Activated naive CD4-positive, alpha-beta T cell (primary cell): ENCODE data around the gene KRT33A.

Experiments
- DNase-seq, 4 experiments: peaks; one replicate each; lab custom pipeline; 2025; lab: John Stamatoyannopoulos, UW

Gene KRT33A

GRCh38 chr17:41329279-41329948 lies 21.2 kb downstream of the KRT33A start:
- no peak for DNase-seq

DNA sequence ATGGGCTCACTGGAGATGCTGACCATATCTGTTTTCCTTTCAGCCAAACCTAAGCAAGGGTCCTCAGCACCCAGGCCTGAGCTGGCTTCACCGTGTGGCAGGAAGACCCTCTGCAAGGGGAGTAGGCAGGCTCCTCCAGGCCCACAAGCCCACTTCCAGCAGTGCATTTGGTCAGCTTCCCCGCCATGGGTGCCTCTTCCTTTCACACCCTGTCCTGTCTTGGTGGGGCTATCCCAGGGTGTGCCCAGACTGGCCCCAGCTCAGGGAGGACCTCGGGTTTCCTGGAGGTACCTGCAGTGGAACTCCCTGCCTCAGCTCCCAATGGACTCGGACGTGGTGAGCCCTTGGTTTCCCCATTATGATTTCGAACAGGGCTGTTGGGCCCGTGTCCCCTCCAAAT lies 22.4 kb downstream of the KRT33A start:
- DNase-seq, result no peak

DNA sequence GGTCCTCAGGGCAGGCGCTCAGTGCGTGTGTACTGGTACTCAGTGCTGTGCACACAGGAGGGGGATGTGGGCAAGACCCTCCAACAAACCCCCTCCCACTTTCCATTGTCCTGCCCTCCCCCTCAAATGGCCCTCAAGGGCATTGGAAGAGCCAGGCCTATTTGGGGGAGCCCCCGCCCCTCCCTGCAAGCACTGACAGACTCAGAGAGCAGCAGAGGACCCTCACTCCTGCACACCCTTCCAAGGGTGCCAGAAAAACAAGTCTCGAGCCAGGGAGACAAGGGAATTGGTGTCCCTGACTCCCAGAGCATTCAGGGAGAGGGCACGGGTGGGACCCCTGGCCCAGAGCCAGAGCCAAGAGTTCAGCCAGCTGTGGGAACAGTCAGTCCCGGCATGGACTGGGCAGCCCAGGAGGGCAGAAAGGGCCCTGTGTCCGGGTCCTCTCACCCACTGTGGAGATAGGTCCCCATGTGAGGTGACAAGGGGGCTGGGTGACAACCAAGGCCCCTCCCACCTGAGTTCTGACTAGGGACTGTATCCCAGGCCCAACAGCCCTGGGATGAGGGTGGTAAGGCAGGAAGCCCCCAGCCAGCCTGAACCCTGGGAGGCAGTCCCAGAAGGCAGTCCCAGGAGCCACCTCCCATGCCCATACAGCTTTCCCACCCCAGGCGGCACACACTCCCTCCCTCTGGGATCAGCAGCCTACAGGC lies 23.1 kb downstream of the KRT33A start:
- DNase-seq, result no peak

- no peak for DNase-seq
These were observed 24.2 kb downstream of the KRT33A start for GRCh38 chr17:41326173-41327145.

GRCh38 chr17:41325611-41326010 lies 25.0 kb downstream of the KRT33A start:
- no peak for DNase-seq

- DNase-seq, result no peak
These were observed 25.5 kb downstream of the KRT33A start for GRCh38 chr17:41325126-41325525.

DNA sequence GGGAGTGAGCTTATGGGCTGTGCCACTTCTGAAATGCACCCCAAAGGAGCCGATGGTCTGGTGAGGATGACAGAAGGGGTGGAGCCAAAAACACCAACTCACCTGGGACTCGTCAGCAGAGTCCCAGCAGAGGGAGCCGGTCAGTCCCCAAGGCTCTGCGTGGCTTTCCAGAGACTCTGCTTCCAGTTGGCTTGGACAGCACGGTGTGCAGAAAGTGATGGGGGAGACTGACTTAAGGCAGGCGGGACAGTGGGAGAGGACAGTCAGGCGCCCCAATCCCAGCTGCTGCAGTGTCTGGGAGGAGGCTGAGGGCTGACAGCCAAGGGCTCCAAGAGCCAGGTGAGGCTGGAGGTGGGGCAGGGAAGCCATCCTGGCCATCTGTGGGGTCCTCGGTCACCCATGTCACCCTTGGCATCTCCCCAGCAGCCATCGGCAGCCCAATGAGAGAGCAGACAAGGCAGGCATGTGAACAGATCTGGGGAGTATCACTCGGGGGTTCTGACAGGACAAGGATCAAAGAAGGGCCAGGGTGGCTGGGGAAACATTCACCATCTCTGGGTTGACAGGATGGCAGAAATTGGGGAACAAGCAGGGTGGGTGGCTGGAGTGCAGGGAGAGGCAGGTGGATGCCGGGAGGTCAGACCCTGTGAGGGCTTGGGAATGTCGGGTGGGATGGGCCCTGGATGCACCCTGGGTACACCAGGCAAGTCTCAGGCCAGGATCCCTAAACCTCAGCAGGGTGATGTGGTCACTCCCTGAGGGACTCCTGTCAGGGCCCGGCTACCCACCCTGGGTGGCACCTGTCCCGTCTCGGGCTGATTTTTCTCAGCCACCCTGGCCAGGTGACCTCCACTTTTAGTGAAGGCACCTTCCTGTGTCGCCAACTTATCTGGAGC lies 26.2 kb downstream of the KRT33A start:
- no peak for DNase-seq

GRCh38 chr17:41322903-41323895 lies 27.4 kb downstream of the KRT33A start:
- no peak for DNase-seq

DNA sequence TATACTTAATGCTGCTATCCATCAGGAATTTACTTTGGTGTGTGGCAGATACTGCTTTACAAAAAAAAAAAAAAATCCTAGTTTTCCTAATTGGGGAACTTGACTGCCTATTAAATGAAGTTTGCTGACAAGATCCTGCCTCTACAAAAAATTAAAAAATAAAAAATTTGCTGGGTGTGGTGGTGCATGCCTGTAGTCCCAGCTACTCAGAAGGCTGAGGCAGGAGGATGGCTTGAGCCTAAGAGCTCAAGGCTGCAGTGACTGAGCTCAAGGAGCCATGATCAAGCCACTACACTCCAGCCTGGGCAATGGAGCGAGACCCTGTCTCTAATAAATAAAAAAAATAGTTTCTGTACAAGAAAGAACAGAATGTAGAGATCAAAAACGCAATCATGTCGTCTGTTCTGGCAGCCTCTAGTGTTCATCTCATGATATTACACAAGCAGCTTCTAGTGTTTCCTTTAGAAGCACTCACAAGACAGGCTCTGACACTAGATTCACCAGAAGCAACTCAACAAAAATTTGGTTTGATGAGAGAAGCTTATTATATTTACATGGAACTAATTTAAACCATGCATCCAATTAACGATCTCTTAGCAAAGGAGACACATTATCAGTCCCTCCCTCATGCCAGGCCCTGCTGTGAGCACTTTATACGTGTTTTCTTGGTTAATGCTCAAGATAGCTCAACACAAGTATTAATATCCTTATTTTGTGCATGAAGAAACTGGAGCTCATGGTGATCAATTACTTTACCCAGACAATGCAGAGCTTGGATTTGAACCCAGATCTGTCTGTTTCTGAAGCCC lies 28.3 kb downstream of the KRT33A start:
- no peak for DNase-seq

DNA sequence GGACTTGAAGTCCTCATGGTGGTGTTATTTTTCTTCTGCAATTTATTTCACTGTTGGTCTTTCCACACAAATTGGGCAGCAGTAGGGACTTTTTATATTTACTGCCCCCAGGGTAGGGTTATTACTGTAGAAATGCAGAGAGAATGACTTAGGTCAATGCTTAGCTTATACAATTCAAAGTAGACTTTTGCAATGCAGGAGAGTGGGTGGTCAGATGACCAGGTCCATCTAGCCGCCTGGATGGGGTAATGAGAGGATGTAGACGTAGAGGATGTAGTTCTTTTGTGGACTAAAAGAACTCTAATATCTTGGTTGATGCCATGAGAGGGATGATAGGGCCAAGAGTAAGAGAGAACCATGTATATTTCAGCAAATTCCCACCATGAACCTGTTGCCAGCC lies 32.4 kb downstream of the KRT33A start:
- DNase-seq, result no peak

DNA sequence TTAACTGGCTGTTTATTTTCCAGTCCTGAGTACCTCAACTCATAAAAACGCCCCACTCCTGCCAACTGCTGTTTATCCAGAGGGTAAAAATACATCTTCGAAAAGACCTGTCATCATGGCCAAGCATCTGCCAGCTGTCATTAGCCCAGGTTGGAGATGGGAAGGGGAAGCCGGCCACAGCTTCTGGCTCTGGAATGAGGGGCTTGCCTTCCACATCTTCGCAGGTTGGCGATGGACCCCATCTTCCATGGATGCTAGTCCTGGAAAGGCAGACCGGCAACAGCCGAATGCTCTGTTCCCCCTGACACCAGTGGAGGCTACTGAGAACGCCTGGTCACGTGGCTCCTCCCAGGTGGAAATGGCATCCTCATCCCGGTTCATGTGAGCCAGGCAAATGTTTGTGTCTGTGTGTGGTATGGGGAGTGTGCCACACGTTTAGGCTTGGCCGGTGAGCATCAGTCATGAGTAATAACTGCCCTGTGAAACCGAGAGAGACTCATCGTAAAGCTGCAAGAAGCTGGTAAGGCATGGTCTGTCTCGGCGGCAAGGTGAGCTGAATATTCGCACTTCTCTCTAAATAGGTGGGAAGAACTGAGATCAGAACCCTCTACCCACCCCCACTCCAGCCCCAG lies 34.7 kb downstream of the KRT33A start:
- no peak for DNase-seq

- DNase-seq, result no peak
These were observed 35.3 kb downstream of the KRT33A start, which contains the start of gene KRTAP17-1 for GRCh38 chr17:41315204-41315794. TSS of gene KRTAP17-1 (minus strand) at chr17:41315710. CDS start at chr17:41315650, 60 bp downstream.

GRCh38 chr17:41311111-41311510 lies 39.5 kb downstream of the KRT33A start:
- DNase-seq, result no peak

DNA sequence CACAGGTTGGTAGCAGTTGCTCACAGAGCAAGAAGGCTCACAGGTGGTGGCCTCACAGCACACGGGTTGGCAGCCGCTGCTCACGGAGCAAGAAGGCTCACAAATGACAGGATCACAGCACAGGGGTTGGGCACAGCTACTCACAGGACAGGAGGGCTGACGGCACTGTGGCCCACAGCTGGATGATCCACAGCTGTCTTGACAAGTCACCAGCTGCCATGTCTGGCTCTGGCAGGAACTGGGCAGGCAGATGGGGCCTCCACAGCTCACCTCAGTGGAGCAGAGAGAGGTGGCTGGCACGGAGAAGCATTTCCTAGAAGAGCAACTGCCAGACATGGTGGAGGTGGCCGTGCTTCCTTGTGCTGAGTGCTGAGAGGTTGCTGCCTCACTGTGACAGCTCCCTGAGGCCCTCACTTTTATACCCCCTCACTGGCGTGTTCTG lies 41.7 kb downstream of the KRT33A start, which contains the start of gene KRTAP16-1:
Gene KRTAP16-1, minus strand, starts transcription at position 392 of the 442 bp plus-strand sequence. Its CDS starts 56 bp downstream, at position 336.
- DNase-seq, result peak in 2 of 4 experiments; percentile 59 to 65

GRCh38 chr17:41308251-41308917 lies 42.2 kb downstream of the KRT33A start:
- DNase-seq, result peak in 2 of 4 experiments; percentile 73 to 74

- no peak for DNase-seq
These were observed 43.0 kb downstream of the KRT33A start for GRCh38 chr17:41307647-41308046.

DNA sequence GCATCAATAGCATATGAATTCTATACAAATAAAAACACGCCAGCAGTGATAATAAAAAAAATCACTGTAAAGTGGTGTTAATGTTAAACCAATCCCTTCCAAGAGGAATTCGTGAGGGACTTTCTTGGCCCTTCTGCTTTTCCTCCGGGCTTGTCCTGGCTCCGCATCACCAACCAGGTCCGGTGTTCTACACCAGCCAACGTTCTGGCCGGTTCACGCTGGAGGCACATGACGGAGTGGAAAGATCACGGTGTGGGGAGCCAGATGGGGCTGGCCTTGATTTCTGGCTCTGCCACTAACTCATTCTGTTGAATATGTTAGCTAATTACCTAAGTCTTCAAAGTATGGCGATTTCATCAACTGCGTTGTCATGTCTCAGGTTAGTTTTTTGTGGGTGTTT lies 46.5 kb downstream of the KRT33A start:
- DNase-seq, result no peak

DNA sequence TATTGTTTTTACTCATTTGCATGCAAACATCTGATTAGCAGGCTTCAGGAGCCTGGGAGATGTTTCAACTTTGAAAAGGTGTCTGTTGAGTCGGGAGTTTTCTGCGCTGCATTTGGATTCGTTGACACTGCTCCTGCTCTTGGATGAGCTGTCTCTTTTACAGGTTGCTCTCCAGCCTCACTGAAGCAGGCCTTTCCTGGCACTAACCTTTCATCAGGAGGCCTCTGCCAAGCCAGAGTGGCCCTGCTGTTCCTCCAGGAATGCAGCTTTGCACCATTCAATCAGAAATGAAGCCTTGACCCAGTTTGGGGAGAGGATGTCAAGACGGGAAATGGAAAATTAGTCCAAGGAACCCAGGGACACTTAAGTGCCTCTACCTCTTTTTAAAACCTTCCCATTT lies 47.6 kb downstream of the KRT33A start:
- no peak for DNase-seq
